Neural cell (in vitro differentiated cells): ENCODE results near the gene SHOC1.

Experiments used
- CTCF ChIP-seq: fragments of 450-650 bp; IDR thresholded peaks from 2 replicates; pipeline ENCODE4 v1.5.1; 2014; ENCODE audit warnings: antibody characterized with exemption, mild to moderate bottlenecking, moderate library complexity; ENCODE audit not compliant: poor library complexity, severe bottlenecking
- EZH2 ChIP-seq: fragments of 200-600, 300-800 bp; shearing (Covaris generic), sonication (generic); IDR thresholded peaks from 2 replicates; pipeline ENCODE4 v1.6.1; 2014; ENCODE audit warnings: antibody characterized with exemption, low read length, borderline replicate concordance, mild to moderate bottlenecking; ENCODE audit not compliant: insufficient read depth, poor library complexity, severe bottlenecking

- no peak for TF ChIP-seq CTCF
- TF ChIP-seq EZH2, result no peak
Measured at GRCh38 chr9:111810908-111811307, 16.2 kb upstream of the SHOC1 start.
